ENCODE results near the gene SCOC. TPM values are rescaled to one million over a fixed set of nuclear protein-coding genes. Genes with fewer than 3 reads are reported as not detected.

SCOC gene
- total and polyA plus RNA-seq, 9 of the 15 experiments (the other 6 are each of a cell fraction or from before 2014, with no cell fraction given): 16.8 to 110 (median 46.7) TPM

DNA sequence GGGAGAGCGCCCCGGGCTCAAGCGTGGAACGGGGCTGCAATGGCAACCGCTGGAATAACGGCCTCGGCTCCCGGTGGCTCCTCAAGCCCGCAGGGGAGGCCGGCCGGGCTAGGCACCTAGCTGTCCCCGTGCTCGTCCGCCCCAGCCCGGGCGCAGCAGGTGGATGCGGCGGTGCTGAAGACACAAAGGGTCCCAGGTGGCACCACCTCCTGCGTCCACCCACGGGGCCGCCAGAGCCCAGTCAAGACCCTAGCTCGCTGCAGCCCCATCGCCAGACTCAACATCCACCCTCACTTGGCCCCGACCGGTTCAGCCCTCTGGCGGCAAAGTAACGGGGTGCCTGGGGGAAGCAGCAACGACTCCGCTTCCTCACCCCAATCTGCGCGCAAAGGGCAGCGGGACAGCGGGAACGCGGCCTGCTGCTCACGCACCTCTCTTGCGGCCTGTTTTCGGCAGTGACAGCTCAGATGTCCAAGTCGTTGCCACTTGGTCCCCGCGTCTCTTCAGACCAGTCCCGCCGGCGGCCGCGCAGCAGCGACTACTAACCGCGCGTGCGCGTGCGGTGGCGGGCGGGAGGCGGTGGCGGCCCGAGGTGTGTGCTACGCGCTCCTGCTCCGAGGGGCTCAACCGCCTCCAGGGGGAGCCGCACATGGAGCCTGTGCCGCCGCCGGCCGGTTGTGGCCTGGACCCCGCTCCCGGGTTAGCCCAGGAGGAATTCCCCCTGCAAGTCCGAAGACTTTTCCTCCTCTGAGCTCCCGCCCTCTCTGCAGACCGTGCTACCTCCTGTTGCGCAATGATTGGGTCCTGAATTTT is 53.9 kb downstream of the SCOC start, which contains the start of gene CLGN (continued):
- TF ChIP-seq, protein P1, sequence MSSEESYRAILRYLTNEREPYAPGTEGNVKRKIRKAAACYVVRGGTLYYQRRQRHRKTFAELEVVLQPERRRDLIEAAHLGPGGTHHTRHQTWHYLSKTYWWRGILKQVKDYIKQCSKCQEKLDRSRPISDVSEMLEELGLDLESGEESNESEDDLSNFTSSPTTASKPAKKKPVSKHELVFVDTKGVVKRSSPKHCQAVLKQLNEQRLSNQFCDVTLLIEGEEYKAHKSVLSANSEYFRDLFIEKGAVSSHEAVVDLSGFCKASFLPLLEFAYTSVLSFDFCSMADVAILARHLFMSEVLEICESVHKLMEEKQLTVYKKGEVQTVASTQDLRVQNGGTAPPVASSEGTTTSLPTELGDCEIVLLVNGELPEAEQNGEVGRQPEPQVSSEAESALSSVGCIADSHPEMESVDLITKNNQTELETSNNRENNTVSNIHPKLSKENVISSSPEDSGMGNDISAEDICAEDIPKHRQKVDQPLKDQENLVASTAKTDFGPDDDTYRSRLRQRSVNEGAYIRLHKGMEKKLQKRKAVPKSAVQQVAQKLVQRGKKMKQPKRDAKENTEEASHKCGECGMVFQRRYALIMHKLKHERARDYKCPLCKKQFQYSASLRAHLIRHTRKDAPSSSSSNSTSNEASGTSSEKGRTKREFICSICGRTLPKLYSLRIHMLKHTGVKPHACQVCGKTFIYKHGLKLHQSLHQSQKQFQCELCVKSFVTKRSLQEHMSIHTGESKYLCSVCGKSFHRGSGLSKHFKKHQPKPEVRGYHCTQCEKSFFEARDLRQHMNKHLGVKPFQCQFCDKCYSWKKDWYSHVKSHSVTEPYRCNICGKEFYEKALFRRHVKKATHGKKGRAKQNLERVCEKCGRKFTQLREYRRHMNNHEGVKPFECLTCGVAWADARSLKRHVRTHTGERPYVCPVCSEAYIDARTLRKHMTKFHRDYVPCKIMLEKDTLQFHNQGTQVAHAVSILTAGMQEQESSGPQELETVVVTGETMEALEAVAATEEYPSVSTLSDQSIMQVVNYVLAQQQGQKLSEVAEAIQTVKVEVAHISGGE (CRISPR knock-in tag; IDR thresholded peaks at IDR 0.05): 0 out of 6 replicates have a peak, but pooled peaks of 1 of the 3 experiments have one; percentile 21
- TF ChIP-seq, protein P2, sequence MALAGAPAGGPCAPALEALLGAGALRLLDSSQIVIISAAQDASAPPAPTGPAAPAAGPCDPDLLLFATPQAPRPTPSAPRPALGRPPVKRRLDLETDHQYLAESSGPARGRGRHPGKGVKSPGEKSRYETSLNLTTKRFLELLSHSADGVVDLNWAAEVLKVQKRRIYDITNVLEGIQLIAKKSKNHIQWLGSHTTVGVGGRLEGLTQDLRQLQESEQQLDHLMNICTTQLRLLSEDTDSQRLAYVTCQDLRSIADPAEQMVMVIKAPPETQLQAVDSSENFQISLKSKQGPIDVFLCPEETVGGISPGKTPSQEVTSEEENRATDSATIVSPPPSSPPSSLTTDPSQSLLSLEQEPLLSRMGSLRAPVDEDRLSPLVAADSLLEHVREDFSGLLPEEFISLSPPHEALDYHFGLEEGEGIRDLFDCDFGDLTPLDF (CRISPR knock-in tag; IDR thresholded peaks at IDR 0.05): no peak
- no peak for TF ChIP-seq MCM2 (IDR thresholded peaks at IDR 0.05; ENCODE audit: low read depth)
- TF ChIP-seq HMGN3 (IDR thresholded peaks at IDR 0.05; ENCODE audit: borderline replicate concordance, extremely low read depth, insufficient read length, low read depth, low read length): peak; percentile 67
- TF ChIP-seq KDM1A (IDR thresholded peaks at IDR 0.05): no peak
- TF ChIP-seq SIX5 (IDR thresholded peaks at IDR 0.05; ENCODE audit: borderline replicate concordance in 1 of 2, insufficient read depth in 1 of 2, low read depth in 1 of 2, low read length in 2 of 2): no peak
- no peak for TF ChIP-seq JUN (IDR thresholded peaks at IDR 0.05; ENCODE audit: borderline replicate concordance, low read depth, low read length)
- TF ChIP-seq JUN (CRISPR knock-in tag; IDR thresholded peaks at IDR 0.05; ENCODE audit: borderline replicate concordance): no peak
- no peak for TF ChIP-seq DDX20 (tag; IDR thresholded peaks at IDR 0.05; ENCODE audit: low read depth)
- TF ChIP-seq GATA2 (CRISPR knock-in tag; IDR thresholded peaks at IDR 0.05): no peak
- TF ChIP-seq ZNF408 (CRISPR knock-in tag; IDR thresholded peaks at IDR 0.05; ENCODE audit: low read depth): no peak
- no peak for TF ChIP-seq ZNF695 (CRISPR knock-in tag; IDR thresholded peaks at IDR 0.05)
- no peak for TF ChIP-seq HMG20A (CRISPR knock-in tag; conservative IDR thresholded peaks at IDR 0.05)
- TF ChIP-seq BMI1 (IDR thresholded peaks at IDR 0.05; ENCODE audit: low read length): no peak
- TF ChIP-seq TBP (optimal IDR thresholded peaks at IDR 0.05; ENCODE audit: low read depth, low read length): no peak
- TF ChIP-seq CTBP1 (IDR thresholded peaks at IDR 0.05; ENCODE audit: borderline replicate concordance): peak; percentile 90
- TF ChIP-seq ZNF551 (CRISPR knock-in tag; IDR thresholded peaks at IDR 0.05): no peak
- TF ChIP-seq ZNF134 (CRISPR knock-in tag; conservative IDR thresholded peaks at IDR 0.05): no peak
- no peak for TF ChIP-seq ZNF3 (CRISPR knock-in tag; IDR thresholded peaks at IDR 0.05)
- TF ChIP-seq, protein P3, sequence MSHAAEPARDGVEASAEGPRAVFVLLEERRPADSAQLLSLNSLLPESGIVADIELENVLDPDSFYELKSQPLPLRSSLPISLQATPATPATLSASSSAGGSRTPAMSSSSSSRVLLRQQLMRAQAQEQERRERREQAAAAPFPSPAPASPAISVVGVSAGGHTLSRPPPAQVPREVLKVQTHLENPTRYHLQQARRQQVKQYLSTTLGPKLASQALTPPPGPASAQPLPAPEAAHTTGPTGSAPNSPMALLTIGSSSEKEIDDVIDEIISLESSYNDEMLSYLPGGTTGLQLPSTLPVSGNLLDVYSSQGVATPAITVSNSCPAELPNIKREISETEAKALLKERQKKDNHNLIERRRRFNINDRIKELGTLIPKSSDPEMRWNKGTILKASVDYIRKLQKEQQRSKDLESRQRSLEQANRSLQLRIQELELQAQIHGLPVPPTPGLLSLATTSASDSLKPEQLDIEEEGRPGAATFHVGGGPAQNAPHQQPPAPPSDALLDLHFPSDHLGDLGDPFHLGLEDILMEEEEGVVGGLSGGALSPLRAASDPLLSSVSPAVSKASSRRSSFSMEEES (CRISPR knock-in tag; IDR thresholded peaks at IDR 0.05): no peak
- no peak for TF ChIP-seq CCAR2 (IDR thresholded peaks at IDR 0.05; ENCODE audit: low read depth, low read length)
- TF ChIP-seq ESRRB (CRISPR knock-in tag; IDR thresholded peaks at IDR 0.05; ENCODE audit: borderline replicate concordance): no peak
